GM21526 (cell line): ENCODE data around the gene LILRB3.
"Not testable (repeated sequence)": the region's sequence is repeated elsewhere in the genome, so short reads cannot be mapped to it uniquely, and the experiment has no call there.

Source experiments
- ATAC-seq: cut with Tn5 transposase; IDR thresholded peaks from one replicate; pipeline ENCODE4 v1.9.1; 2021; ENCODE audit warnings: moderate library complexity; ENCODE audit not compliant: unreplicated experiment, low FRiP score

LILRB3 gene

DNA sequence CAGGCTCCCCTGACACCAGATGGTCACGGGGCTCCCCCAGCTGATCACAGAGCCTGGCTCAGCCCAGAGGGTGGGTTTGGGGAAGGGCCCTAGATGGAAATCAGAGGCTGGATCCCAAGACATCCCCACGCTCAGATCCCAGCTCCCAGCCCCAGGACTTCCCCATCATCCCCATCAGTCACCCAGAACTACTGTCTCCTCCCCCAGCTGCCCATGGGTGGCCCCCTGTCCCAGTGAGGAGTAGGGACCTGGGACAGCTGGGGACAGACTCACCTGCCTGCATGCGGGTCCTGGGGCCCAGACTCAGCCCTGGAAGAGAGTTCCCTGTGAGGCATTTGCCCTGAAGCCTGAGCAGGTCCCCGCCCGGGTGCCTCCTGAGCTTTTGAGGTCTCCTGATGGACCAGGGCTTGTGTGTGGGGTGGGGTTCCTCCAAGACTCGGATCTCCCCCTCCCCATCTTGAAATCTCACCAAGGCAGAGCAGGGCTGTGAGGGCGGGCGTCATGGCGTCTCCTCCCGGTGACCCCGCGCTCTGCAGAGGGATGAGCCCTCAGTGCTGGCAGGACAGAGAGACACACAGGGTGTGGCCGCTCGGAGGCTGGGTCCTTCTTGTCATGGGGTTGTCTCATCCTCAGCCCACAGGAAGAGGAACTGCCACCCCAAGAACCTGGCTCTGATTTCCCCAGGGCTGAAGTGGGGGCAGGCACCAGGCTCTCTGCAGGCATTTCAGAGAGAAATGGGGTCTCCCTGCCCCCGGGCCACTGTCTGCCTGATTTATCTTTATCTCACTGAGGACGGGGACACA is at the start of gene LILRB3:
Gene LILRB3, minus strand, starts transcription at position 534 of the 803 bp plus-strand sequence. Its CDS starts 31 bp downstream, at position 503.
- not testable (repeated sequence) for ATAC-seq

DNA sequence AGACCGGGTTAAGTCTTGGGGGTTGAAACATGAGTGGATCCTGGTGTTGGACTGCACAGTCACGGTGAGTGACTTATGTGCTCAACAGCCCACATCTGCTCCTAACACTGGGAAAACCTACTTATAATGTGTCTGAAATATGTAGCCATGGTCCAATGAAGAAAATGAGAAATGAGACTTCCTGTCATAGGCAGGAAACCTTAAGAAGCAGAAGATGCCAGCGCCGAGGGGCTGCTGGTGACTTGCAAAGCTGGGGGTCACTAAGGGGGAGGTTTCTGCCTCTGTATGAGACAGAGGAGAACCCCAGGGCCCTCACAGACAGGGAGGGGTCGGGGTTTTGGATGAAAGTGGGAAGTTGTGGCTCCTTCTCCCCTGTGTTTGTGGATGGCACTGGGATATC is 49.4 kb upstream of the LILRB3 start:
- not testable (repeated sequence) for ATAC-seq

DNA sequence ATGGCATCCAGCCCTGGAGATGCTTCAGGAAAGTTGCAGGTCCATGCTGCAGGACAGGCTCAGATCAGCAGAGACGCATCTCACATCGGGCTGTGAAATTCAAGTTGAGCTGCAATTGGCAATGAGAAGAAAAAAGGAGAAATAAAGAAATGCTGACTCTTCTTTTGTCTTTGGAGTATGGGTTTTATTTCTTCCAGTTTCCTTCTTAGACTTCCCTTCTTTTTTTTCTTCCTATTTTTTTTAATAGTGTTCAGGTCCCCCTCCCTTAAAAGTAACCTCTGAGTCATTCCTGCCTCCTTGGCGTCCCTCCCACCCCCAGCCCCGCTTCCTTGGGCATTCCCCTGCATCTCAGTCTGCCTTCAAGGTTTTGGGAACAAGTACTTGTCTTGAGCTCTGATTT is 48.8 kb upstream of the LILRB3 start:
- ATAC-seq, result not testable (repeated sequence)

DNA sequence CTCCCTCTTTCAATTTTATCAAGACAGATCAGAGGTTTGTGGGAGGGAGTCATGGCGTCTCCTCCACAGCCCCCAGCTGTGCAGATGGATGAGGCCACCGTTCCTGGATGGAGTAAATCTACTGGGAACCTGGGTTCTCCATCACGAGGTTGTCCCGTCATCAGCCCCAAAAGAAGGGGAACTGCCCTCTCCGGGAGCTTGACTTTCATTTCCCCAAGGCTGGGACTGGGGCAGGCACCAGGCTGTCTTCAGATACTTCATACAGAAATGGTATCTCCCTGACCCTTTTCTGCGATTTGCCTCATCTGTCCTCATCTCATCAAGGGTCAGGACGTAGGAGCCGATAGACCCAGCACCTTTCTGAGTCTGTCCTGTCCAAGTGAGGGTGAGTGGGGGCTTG is 48.3 kb upstream of the LILRB3 start:
- ATAC-seq, result no peak

DNA sequence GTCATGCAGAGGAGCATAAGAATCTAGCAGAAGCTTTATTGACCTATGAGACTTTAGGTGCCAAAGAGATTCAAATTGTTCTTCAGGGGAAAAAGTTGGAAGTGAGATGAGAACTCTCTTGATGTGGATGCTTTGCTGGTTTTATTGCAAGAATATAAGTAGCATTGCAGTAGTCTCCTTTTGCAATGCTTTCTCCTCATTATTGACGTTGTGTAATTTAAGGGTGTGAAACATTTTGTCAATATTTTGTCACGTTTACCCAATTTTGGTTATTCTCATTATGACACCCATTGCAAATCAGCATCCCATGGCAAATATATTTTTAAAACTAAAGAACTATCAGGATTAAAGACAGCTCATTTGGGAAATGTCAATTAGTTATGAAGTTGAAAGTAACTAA is 46.1 kb upstream of the LILRB3 start:
- no peak for ATAC-seq

DNA sequence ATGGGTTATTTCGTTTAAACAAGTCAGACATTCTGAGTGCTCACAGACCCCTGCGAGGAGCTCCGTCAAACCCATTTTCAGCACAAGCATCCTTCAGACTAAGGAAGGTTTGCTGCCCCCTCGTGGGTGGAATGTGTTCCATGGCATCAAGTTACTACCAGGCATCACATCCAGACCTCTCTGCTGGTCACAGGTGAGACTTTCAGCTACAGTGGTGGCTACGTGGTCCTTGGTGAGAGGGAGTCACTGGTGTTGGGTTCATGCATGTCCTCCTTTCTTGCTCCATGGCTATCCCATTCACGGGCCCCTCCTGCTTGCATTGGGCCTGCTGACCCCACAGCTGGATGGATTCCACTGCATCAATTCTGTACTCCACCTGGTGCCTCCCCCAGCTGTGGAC is 43.3 kb upstream of the LILRB3 start:
- ATAC-seq, result no peak

DNA sequence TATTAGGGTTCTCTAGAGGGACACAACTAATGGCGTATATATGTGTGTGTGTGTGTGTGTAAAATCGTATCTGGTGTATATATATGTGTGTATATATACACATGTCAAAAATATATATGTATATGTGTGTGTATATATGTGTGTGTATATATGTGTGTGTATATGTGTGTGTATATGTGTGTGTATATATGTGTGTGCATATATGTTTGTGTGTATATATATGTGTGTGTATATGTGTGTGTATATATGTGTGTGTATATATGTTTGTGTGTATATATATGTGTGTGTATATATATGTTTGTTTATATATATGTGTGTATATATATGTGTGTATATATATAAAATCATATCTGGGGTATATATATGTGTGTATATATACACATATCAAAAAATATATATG is 39.7 kb upstream of the LILRB3 start:
- ATAC-seq, result no peak

DNA sequence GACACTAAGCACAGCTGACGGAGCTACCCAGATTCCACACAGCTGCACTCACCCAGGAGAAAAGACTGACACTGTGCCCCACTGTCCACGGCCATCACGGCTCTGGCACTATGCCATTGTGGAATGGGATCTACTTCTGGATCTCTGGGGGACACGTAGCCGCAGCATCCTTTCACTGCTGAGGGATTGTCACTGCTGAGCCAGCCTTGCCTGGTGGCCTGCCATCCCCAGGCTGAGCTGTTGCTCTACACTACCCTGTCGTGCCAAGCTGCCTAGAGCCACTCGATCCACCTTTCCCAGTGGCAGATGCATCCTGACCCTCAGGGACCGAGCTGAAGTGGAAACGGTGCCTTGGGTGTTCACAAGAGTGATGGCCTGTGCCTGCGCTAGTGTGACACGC is 39.3 kb upstream of the LILRB3 start:
- ATAC-seq, result no peak

DNA sequence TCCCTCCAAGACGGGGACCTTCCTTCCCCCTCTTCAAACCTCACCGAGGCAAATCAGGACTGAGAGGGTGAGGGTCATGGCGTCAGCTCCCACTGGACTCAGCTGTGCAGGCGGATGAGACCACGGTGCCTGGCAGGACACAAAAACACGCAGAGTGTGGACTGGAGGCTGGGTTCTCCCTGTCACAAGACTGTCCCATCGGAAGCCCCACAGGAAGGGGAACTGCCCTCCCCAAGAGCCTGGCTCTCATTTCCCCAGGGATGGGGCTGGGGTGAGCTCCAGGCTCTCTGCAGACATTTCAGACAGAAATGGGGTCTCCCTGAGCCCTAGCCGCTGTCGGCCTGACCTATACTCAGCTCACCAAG is 34.3 kb upstream of the LILRB3 start, which contains the start of gene LILRB5:
Gene LILRB5, minus strand, starts transcription at position 158 of the 365 bp plus-strand sequence. Its CDS starts 80 bp downstream, at position 78.
- ATAC-seq, result no peak

DNA sequence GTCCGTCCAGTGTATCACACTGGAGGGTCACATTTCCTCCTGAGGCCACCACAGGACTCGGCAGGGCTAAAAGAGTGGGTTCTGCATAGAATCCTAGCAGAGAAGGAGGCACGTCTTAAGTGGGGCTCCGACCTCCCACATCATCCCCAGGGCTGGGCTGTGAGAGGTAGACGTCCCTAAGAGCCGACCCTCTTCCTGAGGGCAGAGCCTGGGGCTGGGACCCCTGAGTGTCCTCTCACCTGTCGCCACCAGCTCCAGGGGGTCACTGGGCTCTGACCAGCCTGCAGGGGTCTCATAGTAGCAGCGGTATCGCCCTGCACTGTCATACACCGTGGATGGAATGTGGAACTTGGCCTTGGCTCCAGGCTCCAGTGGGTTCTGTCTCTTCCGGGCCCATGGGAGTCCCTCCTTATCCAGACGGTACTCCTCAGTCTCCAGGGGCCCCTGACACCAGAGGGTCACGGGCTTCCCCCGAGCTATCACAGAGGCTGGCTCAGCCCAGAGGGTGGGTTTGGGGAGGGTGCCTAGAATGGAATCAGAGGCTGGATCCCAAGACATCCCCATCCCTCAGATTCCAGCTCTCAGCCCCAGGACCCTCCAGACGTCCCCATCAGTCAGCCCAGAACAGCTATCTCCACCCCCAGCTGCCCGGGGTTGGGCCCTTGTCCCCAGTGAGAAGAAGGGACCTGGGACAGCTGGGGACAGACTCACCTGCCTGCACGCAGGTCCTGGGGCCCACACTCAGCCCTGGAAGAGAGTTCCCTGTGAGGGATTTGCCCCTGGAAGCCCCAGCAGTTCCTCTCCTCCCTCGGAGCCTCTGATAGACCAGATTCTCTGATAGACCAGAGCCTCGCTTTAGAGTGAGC is 33.7 kb upstream of the LILRB3 start:
- ATAC-seq, result no peak

DNA sequence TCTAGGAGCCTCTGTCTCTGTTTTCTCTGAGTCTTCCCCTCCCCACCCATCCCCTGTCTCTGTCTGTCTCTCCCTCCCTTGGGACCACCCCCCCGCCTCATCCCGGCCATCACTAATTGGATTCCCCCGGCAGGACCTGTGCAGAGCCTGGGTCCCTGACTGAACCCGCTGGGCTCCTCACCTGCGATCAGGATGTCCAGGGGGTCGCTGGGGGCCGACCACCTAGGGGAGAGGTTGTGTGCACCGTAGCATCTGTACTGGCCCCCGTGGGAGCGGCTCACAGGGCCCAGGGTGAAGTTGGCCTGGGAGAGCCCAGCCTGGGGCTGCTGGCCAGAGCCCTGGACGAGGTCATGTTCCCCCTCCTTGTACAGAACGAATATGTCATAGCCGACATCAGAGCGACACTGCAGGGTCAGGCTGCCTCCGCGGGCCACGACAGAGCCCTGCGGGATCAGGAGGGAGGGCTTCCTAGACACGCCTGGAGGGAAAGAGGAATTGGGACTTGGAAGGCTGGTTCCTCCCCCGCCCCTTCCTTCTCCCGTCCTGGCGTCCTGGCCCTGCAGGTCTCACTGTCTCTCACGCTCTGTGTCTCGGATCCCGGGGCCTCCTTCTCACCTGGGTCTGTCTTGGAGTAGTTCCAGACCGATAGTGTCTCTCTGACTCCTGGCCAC is 32.4 kb upstream of the LILRB3 start:
- no peak for ATAC-seq

DNA sequence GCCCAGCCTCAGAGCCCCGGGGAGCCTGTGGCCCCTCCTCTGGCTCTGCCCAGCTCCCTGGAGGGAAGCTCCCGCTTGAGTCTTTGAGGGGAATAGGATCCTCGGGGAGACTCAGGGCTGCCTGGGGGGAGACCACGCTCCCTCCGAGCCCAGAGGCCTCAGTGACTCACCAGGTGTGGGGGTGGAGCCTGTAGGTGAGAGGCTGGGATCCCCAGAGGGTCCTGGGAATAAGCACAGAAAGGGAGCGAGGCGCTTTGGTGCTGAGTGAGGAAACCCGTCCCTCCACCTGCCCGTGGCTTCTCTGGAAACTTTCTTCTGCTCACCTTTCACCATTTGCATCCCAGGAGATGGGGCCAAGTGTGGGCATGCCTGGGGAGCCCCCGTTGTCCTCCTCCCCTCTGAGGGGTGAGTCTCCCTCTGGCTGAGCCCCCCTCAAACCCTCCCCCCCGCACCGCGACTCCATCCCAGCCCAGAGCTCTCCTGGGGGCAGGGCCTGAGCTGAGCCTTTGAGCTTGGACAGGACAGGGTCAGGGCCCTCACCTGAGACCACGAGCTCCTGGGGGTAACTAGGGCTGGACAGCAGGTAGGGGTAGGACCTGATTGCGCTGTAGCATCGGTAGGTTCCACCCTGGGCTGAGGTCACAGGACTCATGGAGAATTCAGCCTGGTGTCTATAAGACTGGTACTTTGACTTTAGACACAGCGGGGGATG is 31.5 kb upstream of the LILRB3 start:
- ATAC-seq, result no peak

DNA sequence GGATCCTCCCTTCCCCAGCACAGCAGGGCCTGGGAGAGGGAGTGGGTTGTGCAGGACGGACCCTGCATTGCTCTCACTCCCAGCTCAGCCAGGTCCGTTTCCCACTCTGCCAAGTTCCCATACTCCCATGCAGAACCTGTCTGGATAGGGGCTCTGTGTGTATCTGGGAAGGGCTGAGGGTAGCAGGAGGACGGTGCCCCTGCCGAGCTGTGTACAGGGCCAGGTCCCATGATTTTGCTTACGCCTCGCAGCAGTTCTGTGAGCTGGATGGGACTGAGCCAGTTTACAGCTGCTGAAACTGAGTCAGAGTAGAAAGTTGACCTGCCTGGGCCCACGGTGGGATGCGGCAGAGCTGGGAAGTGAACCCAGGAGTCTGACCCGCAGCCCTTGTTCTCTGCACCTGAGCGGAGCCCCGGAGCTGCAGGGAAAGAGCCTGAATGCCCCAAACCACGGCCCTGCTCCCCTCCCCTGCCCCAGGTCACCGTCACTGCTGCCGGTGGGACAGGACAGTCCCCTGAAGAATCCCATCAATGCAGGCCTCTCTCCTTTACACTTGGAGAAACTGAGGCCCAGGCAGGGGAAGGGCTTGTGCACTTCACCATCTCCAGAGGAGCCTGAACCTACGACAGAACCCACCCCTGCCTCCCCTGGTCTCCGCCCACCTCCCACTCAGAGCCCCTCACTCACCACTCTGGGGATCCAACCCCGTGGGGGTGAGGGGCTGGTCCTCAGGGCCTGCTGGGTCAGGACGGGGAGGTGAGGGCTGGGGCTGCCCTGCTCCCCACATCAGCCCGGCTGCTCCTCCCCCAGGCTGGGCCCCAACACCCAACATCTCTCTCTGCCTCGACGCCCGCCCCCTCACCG is 30.8 kb upstream of the LILRB3 start:
- ATAC-seq, result no peak

DNA sequence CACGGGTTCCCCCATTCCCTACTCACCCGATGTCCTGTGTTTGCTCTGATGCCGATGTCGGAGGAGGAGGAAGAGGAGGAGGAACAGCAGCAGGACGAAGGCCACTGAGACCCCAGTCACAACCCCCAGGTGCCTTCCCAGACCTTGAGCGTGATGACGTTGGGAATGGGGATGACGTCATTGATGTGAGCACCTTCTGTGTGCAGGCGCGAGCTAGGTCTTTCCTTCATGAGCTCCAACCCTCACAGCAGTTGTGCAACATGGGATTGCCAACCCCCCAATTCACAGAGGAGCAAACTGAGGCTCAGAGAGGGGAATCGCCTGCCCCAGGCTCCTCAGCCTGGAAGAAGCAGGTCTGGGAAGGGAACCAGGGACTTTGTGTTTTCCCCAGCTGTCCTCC is 30.0 kb upstream of the LILRB3 start:
- no peak for ATAC-seq

DNA sequence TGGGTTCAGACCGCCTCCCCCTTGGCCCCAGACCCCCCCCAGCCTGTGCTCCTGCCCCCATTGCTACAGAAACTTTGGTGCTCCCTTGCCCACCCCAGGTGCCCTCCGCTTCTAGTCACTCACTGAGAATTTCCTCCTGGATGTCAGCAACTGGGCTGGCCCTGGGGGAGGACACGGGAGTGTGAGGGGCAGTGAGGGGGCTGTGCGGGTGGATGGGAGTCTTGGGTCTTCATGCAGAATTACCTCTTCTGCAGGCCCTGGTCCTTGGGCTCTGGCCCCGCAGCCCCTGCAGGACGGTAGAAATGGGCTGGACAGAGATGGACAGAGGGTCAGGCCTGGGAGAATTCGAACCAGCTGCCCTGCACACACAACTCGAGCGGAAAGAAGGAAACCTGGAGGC is 29.4 kb upstream of the LILRB3 start:
- ATAC-seq, result no peak

DNA sequence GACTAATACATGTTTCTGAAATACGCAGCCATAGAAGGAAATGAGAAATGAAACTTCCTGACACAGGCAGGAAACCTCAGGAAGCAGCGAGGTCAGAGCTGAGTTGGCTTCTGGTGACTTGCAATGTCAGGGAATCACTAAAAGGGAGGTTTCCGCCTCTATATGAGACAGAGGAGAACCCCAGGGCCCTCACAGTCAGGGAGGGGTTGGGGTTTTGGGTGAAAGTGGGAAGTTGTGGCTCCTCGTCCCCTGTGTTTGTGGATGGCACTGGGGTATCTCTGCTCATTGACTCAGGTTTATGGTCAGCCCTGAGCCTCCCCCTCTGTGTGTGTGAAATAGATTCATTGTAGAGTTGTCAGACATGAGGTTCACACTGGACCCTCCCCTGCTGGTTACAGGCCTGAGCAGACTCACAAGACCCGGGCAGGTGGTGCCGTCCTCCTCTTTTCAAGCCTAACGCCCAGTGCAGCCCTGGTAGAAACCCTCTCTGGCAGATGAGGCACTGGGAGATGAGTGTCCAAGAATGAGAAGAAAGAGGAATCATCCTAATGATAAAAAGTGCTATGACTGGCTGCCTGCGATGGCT is 25.3 kb upstream of the LILRB3 start:
- no peak for ATAC-seq

DNA sequence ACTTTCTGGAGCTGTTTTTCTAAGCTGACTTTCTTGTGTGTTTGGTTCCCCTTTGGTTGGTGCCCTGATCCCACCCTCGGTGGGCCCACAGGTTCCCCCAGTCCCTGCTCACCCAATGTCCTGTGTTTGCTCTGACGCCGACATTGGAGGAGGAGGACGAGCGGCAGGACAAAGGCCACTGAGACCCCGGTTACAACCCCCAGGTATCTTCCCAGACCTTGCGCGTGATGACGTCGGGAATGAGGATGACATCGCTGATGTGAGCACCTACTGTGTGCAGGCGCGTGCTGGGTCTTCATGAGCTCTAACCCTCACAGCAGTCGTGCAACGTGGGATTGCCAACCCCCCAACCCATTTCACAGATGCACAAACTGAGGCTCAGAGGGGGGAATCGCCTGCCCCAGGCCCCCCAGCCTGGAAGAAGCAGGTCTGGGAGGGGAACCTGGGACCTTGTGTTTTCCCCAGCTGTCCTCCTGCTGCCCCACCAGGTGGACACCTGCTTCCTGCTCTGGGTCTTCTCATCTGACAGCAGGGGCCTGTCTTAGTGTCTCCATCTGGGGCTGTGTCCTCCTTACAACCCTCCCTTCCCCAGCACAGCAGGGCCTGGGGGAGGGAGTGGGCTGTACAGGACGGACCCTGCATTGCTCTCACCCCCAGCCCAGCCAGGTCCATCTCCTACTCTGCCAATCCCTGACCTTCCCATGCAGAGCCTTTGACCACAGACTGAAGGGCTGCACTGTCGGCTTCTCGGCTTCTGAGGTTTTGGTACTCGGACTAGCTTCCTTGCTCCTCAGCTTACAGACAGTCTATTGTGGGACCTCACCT is 24.5 kb upstream of the LILRB3 start:
- ATAC-seq, result no peak

DNA sequence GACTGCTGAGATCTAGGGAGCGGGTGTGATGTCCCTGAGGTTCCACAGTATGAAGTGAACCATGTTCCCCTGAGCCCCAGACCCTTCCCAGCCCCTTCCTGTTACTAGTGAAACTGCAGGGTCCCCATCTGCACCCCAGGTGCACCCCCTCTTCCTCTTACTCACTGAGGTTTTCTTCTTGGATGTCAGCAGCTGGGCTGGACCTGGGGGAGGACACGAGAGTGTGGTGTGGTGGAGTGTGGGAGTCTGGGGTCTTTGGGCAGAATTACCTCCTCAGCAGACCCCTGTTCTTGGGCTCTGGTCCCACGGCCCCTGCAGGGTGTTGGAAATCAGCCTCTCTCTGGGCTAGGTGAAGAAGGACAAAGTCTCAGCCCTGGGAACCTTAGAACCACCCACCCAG is 23.1 kb upstream of the LILRB3 start:
- ATAC-seq, result no peak
